Measurements from ENCODE around the gene TRAF7. TPM values are rescaled to one million over a fixed set of nuclear protein-coding genes. Genes with fewer than 3 reads are reported as not detected.

Gene TRAF7
- total and polyA plus RNA-seq, 2 of the 8 experiments (the other 6 are each of a cell fraction or from before 2014, with no cell fraction given): 96.8 to 148 TPM

- no peak overlapping the region; the same call in 1 of the 2 replicates for H2BK5ac ChIP-seq (ENCODE audit: low read depth, low read length)
- peak overlapping the region; percentile 68 for H4K8ac ChIP-seq (ENCODE audit: extremely low read depth, insufficient read depth, low read length)
- CTCF ChIA-PET (ENCODE audit: partially characterized antibody): interaction anchor here (1.0 to 1.4 kb wide), 2 partner anchors 13 to 17 kb away, joined by 3 to 5 read pairs; partner anchors contain the start of gene RAB26
- H2AFZ ChIP-seq (ENCODE audit: low read length): no peak overlapping the region
- 84% methylated on average over 9 of the region's 20 CpGs; no CpG with 5 or more reads in 1 of the 2 experiments for WGBS, 2 experiments (ENCODE audit: extremely low coverage in 1 of 2, insufficient coverage in 1 of 2, insufficient read length in 1 of 2, insufficient replicate concordance in 2 of 2, low coverage in 1 of 2, low lambda C conversion rate in 2 of 2, missing lambda C conversion rate in 1 of 2)
- no peak overlapping the region; a peak in 1 of 4 replicates for H3K4me2 ChIP-seq (ENCODE audit: insufficient read depth in 1 of 2, low read depth in 2 of 2, low read length in 2 of 2)
- H3K36me3 ChIP-seq (ENCODE audit: control insufficient read depth in 2 of 4, insufficient read depth in 4 of 4, low read length in 3 of 4): peaks cover 4 to 12% (median 7%) of the 10 kb centered on the region in 4 experiments; a peak in 7 of 8 replicates
- H3K4me3 ChIP-seq (ENCODE audit: extremely low read depth in 1 of 4, insufficient read depth in 2 of 4, low read depth in 3 of 4, low read length in 4 of 4): no peak overlapping the region
- DNase-seq (ENCODE audit: low read depth in 1 of 2, low spot score in 2 of 2) (no peak), FAIRE-seq (no peak)
- peaks cover 34 to 54% of the 10 kb centered on the region in 2 experiments for H4K20me1 ChIP-seq (replicated peaks in 1 of 2; ENCODE audit: control insufficient read depth in 1 of 2, insufficient read depth in 2 of 2, low read length in 2 of 2)
- peaks cover 0 to 32% (median 19%) of the 10 kb centered on the region in 4 experiments; a peak in 5 of 7 replicates for H3K4me1 ChIP-seq (replicated peaks in 1 of 4; ENCODE audit: control insufficient read depth in 3 of 4, insufficient read depth in 4 of 4, low read length in 3 of 4)
- no peak overlapping the region for H4K5ac ChIP-seq (ENCODE audit: insufficient read length, low read depth, low read length)
- no peak overlapping the region for H3K23ac ChIP-seq (ENCODE audit: insufficient read length)
- H3K23me2 ChIP-seq (ENCODE audit: low read depth, low read length): peaks cover 7% of the 10 kb centered on the region; the same call in 1 of the 2 replicates
- H3K9ac ChIP-seq (replicated peaks in 1 of 4; ENCODE audit: extremely low read depth in 1 of 4, low read depth in 3 of 4, low read length in 3 of 4): no peak overlapping the region
- no peak overlapping the region for H3K14ac ChIP-seq (ENCODE audit: insufficient read length)
- H3K79me2 ChIP-seq (ENCODE audit: control insufficient read depth in 1 of 2, insufficient read depth in 2 of 2, low read length in 2 of 2): peaks cover 37 to 83% of the 10 kb centered on the region in 2 experiments
- H2BK20ac ChIP-seq (ENCODE audit: low read length): no peak overlapping the region
- peaks cover 28% of the 10 kb centered on the region for H3K79me1 ChIP-seq (ENCODE audit: low read depth, low read length)
- H3K9me3 ChIP-seq (ENCODE audit: insufficient read depth in 2 of 2, low read depth in 1 of 2, low read length in 1 of 2): peaks cover 0 to 17% of the 10 kb centered on the region in 2 experiments; a peak in 1 of 4 replicates
- peak overlapping the region; percentile 39; the same call in 1 of the 2 replicates for H2AK5ac ChIP-seq (ENCODE audit: low read depth, low read length)
- no peak overlapping the region for H3K56ac ChIP-seq (replicated peaks; ENCODE audit: insufficient read length, low read depth, low read length)
- H2BK15ac ChIP-seq (ENCODE audit: low read length): no peak overlapping the region
- H4K91ac ChIP-seq (replicated peaks; ENCODE audit: insufficient read length, low read length): no peak overlapping the region
- H2BK12ac ChIP-seq (ENCODE audit: low read depth, low read length): no peak overlapping the region
- H3K27me3 ChIP-seq (replicated peaks in 1 of 4; ENCODE audit: control insufficient read depth in 3 of 4, extremely low read depth in 1 of 4, insufficient read depth in 3 of 4, low read length in 3 of 4): no peaks in the 10 kb centered on the region
- H3K27ac ChIP-seq (ENCODE audit: low read depth, low read length): peak overlapping the region; percentile 45; the same call in 1 of the 2 replicates
- POLR2A ChIA-PET (ENCODE audit: partially characterized antibody): interaction anchor here (0.6 to 15.0 kb wide), 5 partner anchors 9 to 97 kb away, joined by 3 to 312 read pairs (median 4); partner anchors contain the start of genes CASKIN1 and RAB26
- no peak overlapping the region for H3K18ac ChIP-seq (ENCODE audit: extremely low read depth, low read length)
- H2BK120ac ChIP-seq (replicated peaks; ENCODE audit: low read depth, low read length): no peak overlapping the region
- H3K4ac ChIP-seq (replicated peaks; ENCODE audit: insufficient read length, low read depth, low read length): no peak overlapping the region
- no peak for TF ChIP-seq KDM1A (IDR thresholded peaks at IDR 0.05; ENCODE audit: borderline replicate concordance, low read length)
Measured at GRCh38 chr16:2160915-2161551, 5.5 kb downstream of the TRAF7 start.
